ENCODE results near the gene RBM23. TPM values are rescaled to one million over a fixed set of nuclear protein-coding genes. Genes with fewer than 3 reads are reported as not detected.
A peak's percentile ranks its signal among the peaks of the same experiment; 100 is the strongest.

Gene RBM23
- total RNA-seq, 1 experiment from 2014 or later, result 42.4 TPM

DNA sequence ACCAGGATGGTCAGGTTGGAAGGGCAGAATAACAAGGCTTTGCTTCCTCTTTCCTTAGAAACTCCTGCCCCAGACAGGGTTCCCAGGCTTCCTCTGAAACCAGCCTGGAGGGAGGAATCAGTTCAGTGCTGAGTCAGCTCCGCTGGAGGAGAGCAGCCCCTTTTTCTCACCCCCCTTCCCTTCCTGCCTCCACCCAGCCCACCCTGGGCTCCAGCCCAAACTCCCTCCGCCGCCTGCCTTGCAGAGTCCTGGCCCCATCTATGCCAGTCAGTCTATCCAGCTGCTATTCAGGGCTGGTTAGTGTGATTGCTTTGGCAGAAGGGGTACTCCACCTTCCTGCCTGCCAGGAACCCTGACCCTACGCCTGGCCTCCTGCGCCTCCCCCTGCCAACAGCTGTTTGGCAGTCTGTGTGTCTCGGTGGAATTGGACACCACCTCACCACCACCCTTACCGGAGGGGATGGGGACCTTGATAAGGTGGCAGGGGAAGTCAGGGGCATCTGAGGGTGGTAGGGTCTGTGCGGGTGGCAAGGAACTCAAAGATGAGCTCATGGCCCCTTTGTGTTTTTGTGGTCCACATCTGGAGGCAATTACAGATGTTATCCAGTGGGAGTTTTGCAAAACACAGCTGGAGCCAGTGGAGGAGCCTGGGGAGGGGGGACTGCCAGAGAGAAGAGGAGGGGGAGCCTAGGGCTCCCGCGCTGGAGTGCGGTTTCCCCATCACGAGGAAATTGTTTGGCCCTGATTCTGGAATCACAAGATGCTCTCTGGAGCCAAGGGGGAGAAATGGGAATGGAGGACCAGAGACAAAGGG lies 70.4 kb downstream of the RBM23 start:
- POLR2A ChIA-PET, result interaction anchor here (1.4 to 2.4 kb wide), 4 partner anchors 9 to 27 kb away, joined by 3 to 9 read pairs (median 6); no protein-coding TSS in a partner anchor
- H3K4me1 Mint-ChIP-seq, result peaks cover 25% of the 10 kb centered on the region
- ATAC-seq (peak; percentile 12), DNase-seq (ENCODE audit: low spot score) (no peak)
- peak overlapping the region; percentile 60 for H3K27ac Mint-ChIP-seq
- CTCF ChIA-PET, result interaction anchor here (0.6 to 10.1 kb wide), 16 partner anchors 11 to 310 kb away, joined by 3 to 280 read pairs (median 4); partner anchors contain the start of genes LRP10, MMP14, MRPL52 and OXA1L
- H3K9me3 Mint-ChIP-seq, result no peaks in the 10 kb centered on the region
- H3K36me3 Mint-ChIP-seq, result peaks cover 24% of the 10 kb centered on the region
- H3K4me3 Mint-ChIP-seq, result no peak overlapping the region
- TF ChIP-seq, protein P1, sequence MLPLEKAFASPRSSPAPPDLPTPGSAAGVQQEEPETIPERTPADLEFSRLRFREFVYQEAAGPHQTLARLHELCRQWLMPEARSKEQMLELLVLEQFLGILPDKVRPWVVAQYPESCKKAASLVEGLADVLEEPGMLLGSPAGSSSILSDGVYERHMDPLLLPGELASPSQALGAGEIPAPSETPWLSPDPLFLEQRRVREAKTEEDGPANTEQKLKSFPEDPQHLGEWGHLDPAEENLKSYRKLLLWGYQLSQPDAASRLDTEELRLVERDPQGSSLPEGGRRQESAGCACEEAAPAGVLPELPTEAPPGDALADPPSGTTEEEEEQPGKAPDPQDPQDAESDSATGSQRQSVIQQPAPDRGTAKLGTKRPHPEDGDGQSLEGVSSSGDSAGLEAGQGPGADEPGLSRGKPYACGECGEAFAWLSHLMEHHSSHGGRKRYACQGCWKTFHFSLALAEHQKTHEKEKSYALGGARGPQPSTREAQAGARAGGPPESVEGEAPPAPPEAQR (CRISPR knock-in tag; IDR thresholded peaks at IDR 0.05), result no peak
- TF ChIP-seq NR1H2 (CRISPR knock-in tag; IDR thresholded peaks at IDR 0.05) (no peak), ETV6 (CRISPR knock-in tag; IDR thresholded peaks at IDR 0.05) (no peak), FOXJ3 (CRISPR knock-in tag; IDR thresholded peaks at IDR 0.05; ENCODE audit: borderline replicate concordance) (no peak), MXD4 (CRISPR knock-in tag; IDR thresholded peaks at IDR 0.05; ENCODE audit: borderline replicate concordance) (no peak), ZNF138 (CRISPR knock-in tag; conservative IDR thresholded peaks at IDR 0.05) (no peak), TEAD1 (CRISPR knock-in tag; IDR thresholded peaks at IDR 0.05) (no peak), OVOL2 (CRISPR knock-in tag; IDR thresholded peaks at IDR 0.05; ENCODE audit: borderline replicate concordance) (no peak), NR2C2 (CRISPR knock-in tag; IDR thresholded peaks at IDR 0.05) (no peak), TEAD4 (CRISPR knock-in tag; IDR thresholded peaks at IDR 0.05) (no peak), CBFB (CRISPR knock-in tag; IDR thresholded peaks at IDR 0.05; ENCODE audit: low read depth) (no peak), CREM (CRISPR knock-in tag; IDR thresholded peaks at IDR 0.05) (no peak)
- TF ChIP-seq, protein P2, sequence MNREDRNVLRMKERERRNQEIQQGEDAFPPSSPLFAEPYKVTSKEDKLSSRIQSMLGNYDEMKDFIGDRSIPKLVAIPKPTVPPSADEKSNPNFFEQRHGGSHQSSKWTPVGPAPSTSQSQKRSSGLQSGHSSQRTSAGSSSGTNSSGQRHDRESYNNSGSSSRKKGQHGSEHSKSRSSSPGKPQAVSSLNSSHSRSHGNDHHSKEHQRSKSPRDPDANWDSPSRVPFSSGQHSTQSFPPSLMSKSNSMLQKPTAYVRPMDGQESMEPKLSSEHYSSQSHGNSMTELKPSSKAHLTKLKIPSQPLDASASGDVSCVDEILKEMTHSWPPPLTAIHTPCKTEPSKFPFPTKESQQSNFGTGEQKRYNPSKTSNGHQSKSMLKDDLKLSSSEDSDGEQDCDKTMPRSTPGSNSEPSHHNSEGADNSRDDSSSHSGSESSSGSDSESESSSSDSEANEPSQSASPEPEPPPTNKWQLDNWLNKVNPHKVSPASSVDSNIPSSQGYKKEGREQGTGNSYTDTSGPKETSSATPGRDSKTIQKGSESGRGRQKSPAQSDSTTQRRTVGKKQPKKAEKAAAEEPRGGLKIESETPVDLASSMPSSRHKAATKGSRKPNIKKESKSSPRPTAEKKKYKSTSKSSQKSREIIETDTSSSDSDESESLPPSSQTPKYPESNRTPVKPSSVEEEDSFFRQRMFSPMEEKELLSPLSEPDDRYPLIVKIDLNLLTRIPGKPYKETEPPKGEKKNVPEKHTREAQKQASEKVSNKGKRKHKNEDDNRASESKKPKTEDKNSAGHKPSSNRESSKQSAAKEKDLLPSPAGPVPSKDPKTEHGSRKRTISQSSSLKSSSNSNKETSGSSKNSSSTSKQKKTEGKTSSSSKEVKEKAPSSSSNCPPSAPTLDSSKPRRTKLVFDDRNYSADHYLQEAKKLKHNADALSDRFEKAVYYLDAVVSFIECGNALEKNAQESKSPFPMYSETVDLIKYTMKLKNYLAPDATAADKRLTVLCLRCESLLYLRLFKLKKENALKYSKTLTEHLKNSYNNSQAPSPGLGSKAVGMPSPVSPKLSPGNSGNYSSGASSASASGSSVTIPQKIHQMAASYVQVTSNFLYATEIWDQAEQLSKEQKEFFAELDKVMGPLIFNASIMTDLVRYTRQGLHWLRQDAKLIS (CRISPR knock-in tag; IDR thresholded peaks at IDR 0.05; ENCODE audit: borderline replicate concordance), result no peak
- TF ChIP-seq, protein P3, sequence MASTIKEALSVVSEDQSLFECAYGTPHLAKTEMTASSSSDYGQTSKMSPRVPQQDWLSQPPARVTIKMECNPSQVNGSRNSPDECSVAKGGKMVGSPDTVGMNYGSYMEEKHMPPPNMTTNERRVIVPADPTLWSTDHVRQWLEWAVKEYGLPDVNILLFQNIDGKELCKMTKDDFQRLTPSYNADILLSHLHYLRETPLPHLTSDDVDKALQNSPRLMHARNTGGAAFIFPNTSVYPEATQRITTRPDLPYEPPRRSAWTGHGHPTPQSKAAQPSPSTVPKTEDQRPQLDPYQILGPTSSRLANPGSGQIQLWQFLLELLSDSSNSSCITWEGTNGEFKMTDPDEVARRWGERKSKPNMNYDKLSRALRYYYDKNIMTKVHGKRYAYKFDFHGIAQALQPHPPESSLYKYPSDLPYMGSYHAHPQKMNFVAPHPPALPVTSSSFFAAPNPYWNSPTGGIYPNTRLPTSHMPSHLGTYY (CRISPR knock-in tag; IDR thresholded peaks at IDR 0.05), result no peak
- TF ChIP-seq, protein P4, sequence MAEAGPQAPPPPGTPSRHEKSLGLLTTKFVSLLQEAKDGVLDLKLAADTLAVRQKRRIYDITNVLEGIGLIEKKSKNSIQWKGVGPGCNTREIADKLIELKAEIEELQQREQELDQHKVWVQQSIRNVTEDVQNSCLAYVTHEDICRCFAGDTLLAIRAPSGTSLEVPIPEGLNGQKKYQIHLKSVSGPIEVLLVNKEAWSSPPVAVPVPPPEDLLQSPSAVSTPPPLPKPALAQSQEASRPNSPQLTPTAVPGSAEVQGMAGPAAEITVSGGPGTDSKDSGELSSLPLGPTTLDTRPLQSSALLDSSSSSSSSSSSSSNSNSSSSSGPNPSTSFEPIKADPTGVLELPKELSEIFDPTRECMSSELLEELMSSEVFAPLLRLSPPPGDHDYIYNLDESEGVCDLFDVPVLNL (CRISPR knock-in tag; IDR thresholded peaks at IDR 0.05; ENCODE audit: borderline replicate concordance, low read depth), result no peak
- TF ChIP-seq, protein P5, sequence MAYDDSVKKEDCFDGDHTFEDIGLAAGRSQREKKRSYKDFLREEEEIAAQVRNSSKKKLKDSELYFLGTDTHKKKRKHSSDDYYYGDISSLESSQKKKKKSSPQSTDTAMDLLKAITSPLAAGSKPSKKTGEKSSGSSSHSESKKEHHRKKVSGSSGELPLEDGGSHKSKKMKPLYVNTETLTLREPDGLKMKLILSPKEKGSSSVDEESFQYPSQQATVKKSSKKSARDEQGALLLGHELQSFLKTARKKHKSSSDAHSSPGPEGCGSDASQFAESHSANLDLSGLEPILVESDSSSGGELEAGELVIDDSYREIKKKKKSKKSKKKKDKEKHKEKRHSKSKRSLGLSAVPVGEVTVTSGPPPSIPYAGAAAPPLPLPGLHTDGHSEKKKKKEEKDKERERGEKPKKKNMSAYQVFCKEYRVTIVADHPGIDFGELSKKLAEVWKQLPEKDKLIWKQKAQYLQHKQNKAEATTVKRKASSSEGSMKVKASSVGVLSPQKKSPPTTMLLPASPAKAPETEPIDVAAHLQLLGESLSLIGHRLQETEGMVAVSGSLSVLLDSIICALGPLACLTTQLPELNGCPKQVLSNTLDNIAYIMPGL (CRISPR knock-in tag; IDR thresholded peaks at IDR 0.05), result no peak
- H3K27me3 Mint-ChIP-seq (ENCODE audit: low read depth), result no peaks in the 10 kb centered on the region

All from WTC11 (cell line).